ENCODE measurements around the gene AGAP3.

The AGAP3 gene

GRCh38 chr7:151114151-151115090, 28.1 kb downstream of the AGAP3 start:
- H3K36me3 ChIP-seq (ENCODE audit: control insufficient read depth in 2 of 2, insufficient read depth in 2 of 2, low read length in 2 of 2) = peaks cover 11 to 15% of the 10 kb centered on the region in 2 donors
- H3K27me3 ChIP-seq (ENCODE audit: control insufficient read depth in 1 of 2, insufficient read depth in 2 of 2, low read length in 2 of 2) = no peaks in the 10 kb centered on the region
- H3K4me3 ChIP-seq (ENCODE audit: low read length in 2 of 2) = peak overlapping the region in 1 of 2 donors; percentile 47
- no peak overlapping the region for H3K9ac ChIP-seq (ENCODE audit: low read length in 2 of 2)
- no peak overlapping the region for H3K27ac ChIP-seq (ENCODE audit: low read length)
- no peaks in the 10 kb centered on the region for H3K9me3 ChIP-seq (ENCODE audit: control insufficient read depth in 2 of 2, low read length in 2 of 2)
- peaks cover 33% of the 10 kb centered on the region for H3K4me1 ChIP-seq (ENCODE audit: control insufficient read depth, insufficient read depth, low read length)

DNA sequence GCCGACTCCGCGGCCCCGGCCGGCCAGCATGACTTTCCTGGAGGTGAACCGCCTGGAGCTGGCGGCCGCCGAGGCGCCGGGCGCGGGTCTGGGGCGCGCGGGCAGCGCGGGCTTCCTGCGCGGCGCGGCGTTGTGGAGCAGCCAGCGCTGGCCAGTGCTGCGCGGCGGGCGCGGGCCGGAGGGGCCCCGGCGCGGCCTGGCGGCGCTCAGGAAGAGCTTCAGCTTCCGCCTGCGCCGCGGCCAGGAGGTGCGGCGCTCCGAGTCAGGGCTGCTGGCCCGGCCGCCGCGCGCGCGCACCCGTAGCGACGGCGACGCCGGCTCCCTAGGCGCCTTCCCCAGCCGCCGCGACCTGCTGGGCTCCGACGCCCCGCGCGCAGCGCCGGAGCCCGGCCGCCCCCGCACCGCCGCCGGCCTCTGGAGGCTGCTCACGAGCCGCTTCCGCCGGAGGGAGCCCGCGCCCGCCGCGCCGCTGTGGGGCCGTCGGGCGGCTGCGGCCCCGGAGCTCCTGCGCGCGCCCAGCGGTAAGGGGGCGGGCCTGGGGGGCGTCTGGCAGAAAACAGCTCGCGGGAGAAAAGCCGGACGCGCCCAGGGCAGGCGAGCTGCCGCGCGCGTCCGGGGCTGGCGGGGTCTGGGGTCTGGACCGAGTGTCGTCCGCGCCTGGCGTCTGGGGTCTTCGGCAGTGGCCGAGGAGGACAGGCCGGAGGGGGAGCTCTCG, 29.0 kb downstream of the AGAP3 start:
- H3K4me3 ChIP-seq (ENCODE audit: low read length in 2 of 2) = peak overlapping the region in 1 of 2 donors; percentile 47

GRCh38 chr7:151115836-151116418, 29.7 kb downstream of the AGAP3 start:
- Histone ChIP-seq H3K4me1 (ENCODE audit: control insufficient read depth, insufficient read depth, low read length) (peaks cover 18% of the 10 kb centered on the region), H3K9ac (ENCODE audit: low read length in 2 of 2) (no peak overlapping the region), H3K4me3 (ENCODE audit: low read length in 2 of 2) (peak overlapping the region in 1 of 2 donors; percentile 47), H3K36me3 (ENCODE audit: control insufficient read depth in 2 of 2, insufficient read depth in 2 of 2, low read length in 2 of 2) (peaks cover 11 to 25% of the 10 kb centered on the region in 2 donors), H3K9me3 (ENCODE audit: control insufficient read depth in 2 of 2, low read length in 2 of 2) (no peaks in the 10 kb centered on the region), H3K27me3 (ENCODE audit: control insufficient read depth in 1 of 2, insufficient read depth in 2 of 2, low read length in 2 of 2) (no peaks in the 10 kb centered on the region), H3K27ac (ENCODE audit: low read length) (no peak overlapping the region)

More for the DNA sequence above, 29.0 kb downstream of the AGAP3 start:
- Histone ChIP-seq H3K27ac (ENCODE audit: low read length) (no peak overlapping the region), H3K36me3 (ENCODE audit: control insufficient read depth in 2 of 2, insufficient read depth in 2 of 2, low read length in 2 of 2) (peaks cover 11 to 19% of the 10 kb centered on the region in 2 donors), H3K4me1 (ENCODE audit: control insufficient read depth, insufficient read depth, low read length) (peaks cover 25% of the 10 kb centered on the region), H3K9ac (ENCODE audit: low read length in 2 of 2) (no peak overlapping the region), H3K27me3 (ENCODE audit: control insufficient read depth in 1 of 2, insufficient read depth in 2 of 2, low read length in 2 of 2) (no peaks in the 10 kb centered on the region), H3K9me3 (ENCODE audit: control insufficient read depth in 2 of 2, low read length in 2 of 2) (no peaks in the 10 kb centered on the region)

DNA sequence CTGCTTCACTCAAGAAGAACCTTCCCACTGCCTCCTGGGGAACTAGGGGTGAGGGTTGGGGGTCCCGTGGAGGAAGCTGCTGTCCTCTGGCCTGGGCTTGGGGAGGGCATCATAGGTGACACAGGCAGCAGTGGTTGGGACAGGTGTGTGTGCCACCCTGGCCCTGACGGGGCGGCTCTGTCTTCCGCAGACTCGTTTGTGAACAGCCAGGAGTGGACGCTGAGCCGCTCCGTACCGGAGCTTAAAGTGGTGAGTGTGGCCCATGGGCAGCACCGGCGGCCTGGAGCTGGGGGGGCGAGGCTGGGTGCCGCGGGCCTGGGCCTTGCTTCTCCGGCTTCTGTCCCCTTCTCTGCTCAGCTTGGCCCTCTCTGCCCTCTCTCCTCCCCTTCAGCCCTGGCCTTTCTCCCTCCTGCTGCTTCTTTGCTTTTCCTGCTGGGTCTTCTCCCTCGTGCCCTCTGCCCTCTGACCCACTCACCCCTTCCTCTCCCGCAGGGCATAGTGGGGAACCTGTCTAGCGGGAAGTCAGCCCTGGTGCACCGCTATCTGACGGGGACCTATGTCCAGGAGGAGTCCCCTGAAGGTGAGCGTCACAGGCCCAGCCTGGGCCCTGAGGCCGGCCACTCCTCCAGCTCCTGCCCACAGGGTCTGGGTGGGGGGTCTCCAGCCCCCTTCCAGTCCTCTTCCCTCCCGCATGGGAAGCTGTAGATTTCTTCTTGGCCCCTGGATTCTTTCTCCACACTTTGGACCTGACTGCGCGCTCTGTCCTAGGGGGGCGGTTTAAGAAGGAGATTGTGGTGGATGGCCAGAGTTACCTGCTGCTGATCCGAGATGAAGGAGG, 30.5 kb downstream of the AGAP3 start:
- Histone ChIP-seq H3K36me3 (ENCODE audit: control insufficient read depth in 2 of 2, insufficient read depth in 2 of 2, low read length in 2 of 2) (peaks cover 11 to 34% of the 10 kb centered on the region in 2 donors), H3K9ac (ENCODE audit: low read length in 2 of 2) (no peak overlapping the region), H3K9me3 (ENCODE audit: control insufficient read depth in 2 of 2, low read length in 2 of 2) (no peaks in the 10 kb centered on the region), H3K4me1 (ENCODE audit: control insufficient read depth, insufficient read depth, low read length) (peaks cover 15% of the 10 kb centered on the region), H3K4me3 (ENCODE audit: low read length in 2 of 2) (no peak overlapping the region), H3K27me3 (ENCODE audit: control insufficient read depth in 1 of 2, insufficient read depth in 2 of 2, low read length in 2 of 2) (no peaks in the 10 kb centered on the region), H3K27ac (ENCODE audit: low read length) (no peak overlapping the region)

GRCh38 chr7:151117565-151117964, 31.3 kb downstream of the AGAP3 start:
- H3K27me3 ChIP-seq (ENCODE audit: control insufficient read depth in 1 of 2, insufficient read depth in 2 of 2, low read length in 2 of 2) = no peaks in the 10 kb centered on the region
- H3K36me3 ChIP-seq (ENCODE audit: control insufficient read depth in 2 of 2, insufficient read depth in 2 of 2, low read length in 2 of 2) = peaks cover 11 to 34% of the 10 kb centered on the region in 2 donors
- peaks cover 15% of the 10 kb centered on the region for H3K4me1 ChIP-seq (ENCODE audit: control insufficient read depth, insufficient read depth, low read length)
- H3K9me3 ChIP-seq (ENCODE audit: control insufficient read depth in 2 of 2, low read length in 2 of 2) = no peaks in the 10 kb centered on the region
- no peak overlapping the region for H3K9ac ChIP-seq (ENCODE audit: low read length in 2 of 2)
- no peak overlapping the region for H3K4me3 ChIP-seq (ENCODE audit: low read length in 2 of 2)
- H3K27ac ChIP-seq (ENCODE audit: low read length) = no peak overlapping the region

GRCh38 chr7:151118108-151119054, 32.1 kb downstream of the AGAP3 start:
- Histone ChIP-seq H3K9me3 (ENCODE audit: control insufficient read depth in 2 of 2, low read length in 2 of 2) (no peaks in the 10 kb centered on the region), H3K27me3 (ENCODE audit: control insufficient read depth in 1 of 2, insufficient read depth in 2 of 2, low read length in 2 of 2) (no peaks in the 10 kb centered on the region), H3K9ac (ENCODE audit: low read length in 2 of 2) (no peak overlapping the region), H3K4me1 (ENCODE audit: control insufficient read depth, insufficient read depth, low read length) (peaks cover 12% of the 10 kb centered on the region), H3K4me3 (ENCODE audit: low read length in 2 of 2) (no peak overlapping the region), H3K27ac (ENCODE audit: low read length) (no peak overlapping the region), H3K36me3 (ENCODE audit: control insufficient read depth in 2 of 2, insufficient read depth in 2 of 2, low read length in 2 of 2) (peaks cover 11 to 36% of the 10 kb centered on the region in 2 donors)

DNA sequence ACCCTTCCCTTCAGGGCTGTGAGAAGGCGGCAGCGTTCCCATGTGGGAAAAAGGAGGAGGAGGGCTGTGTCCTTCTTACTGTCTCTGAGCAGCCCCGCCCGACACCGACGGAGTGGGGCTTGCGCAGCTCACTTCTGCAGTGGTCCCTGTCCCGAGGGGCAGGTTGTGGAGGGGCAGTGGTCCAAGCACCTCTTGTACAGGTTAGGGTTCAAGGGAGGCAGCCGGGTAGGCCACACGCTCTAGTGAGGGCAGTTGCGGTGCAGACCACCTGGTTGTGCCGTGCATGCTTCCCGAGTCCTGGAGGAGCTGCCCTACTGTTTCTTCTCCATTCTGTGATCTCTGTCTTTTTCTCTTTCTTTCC, 32.8 kb downstream of the AGAP3 start:
- Histone ChIP-seq H3K4me3 (ENCODE audit: low read length in 2 of 2) (no peak overlapping the region), H3K9me3 (ENCODE audit: control insufficient read depth in 2 of 2, low read length in 2 of 2) (no peaks in the 10 kb centered on the region), H3K36me3 (ENCODE audit: control insufficient read depth in 2 of 2, insufficient read depth in 2 of 2, low read length in 2 of 2) (peaks cover 11 to 40% of the 10 kb centered on the region in 2 donors), H3K9ac (ENCODE audit: low read length in 2 of 2) (no peak overlapping the region), H3K4me1 (ENCODE audit: control insufficient read depth, insufficient read depth, low read length) (peaks cover 13% of the 10 kb centered on the region), H3K27ac (ENCODE audit: low read length) (no peak overlapping the region), H3K27me3 (ENCODE audit: control insufficient read depth in 1 of 2, insufficient read depth in 2 of 2, low read length in 2 of 2) (no peaks in the 10 kb centered on the region)

DNA sequence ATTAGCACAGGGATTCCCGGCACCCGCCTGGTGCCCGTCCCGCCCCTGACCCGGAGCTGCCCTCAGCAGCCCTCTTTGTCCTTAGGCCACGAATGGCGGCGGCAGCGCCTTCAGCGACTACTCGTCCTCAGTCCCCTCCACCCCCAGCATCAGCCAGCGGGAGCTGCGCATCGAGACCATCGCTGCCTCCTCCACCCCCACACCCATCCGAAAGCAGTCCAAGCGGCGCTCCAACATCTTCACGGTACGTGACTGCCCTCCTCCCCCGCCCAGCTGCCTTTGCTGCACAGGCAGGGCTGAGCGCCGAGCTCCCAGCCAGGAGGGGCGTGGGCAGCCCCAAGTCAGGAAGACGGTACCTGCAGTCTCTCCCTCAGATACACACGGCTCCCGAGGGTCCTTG, 33.6 kb downstream of the AGAP3 start:
- peaks cover 13% of the 10 kb centered on the region for H3K4me1 ChIP-seq (ENCODE audit: control insufficient read depth, insufficient read depth, low read length)
- peaks cover 14 to 46% of the 10 kb centered on the region in 2 donors for H3K36me3 ChIP-seq (ENCODE audit: control insufficient read depth in 2 of 2, insufficient read depth in 2 of 2, low read length in 2 of 2)
- no peak overlapping the region for H3K9ac ChIP-seq (ENCODE audit: low read length in 2 of 2)
- H3K27me3 ChIP-seq (ENCODE audit: control insufficient read depth in 1 of 2, insufficient read depth in 2 of 2, low read length in 2 of 2) = no peaks in the 10 kb centered on the region
- H3K27ac ChIP-seq (ENCODE audit: low read length) = no peak overlapping the region
- no peaks in the 10 kb centered on the region for H3K9me3 ChIP-seq (ENCODE audit: control insufficient read depth in 2 of 2, low read length in 2 of 2)
- no peak overlapping the region for H3K4me3 ChIP-seq (ENCODE audit: low read length in 2 of 2)

GRCh38 chr7:151120896-151121295, 34.6 kb downstream of the AGAP3 start:
- Histone ChIP-seq H3K9ac (ENCODE audit: low read length in 2 of 2) (no peak overlapping the region), H3K27me3 (ENCODE audit: control insufficient read depth in 1 of 2, insufficient read depth in 2 of 2, low read length in 2 of 2) (peaks cover 0 to 2% of the 10 kb centered on the region in 2 donors), H3K4me3 (ENCODE audit: low read length in 2 of 2) (no peak overlapping the region), H3K9me3 (ENCODE audit: control insufficient read depth in 2 of 2, low read length in 2 of 2) (no peaks in the 10 kb centered on the region), H3K4me1 (ENCODE audit: control insufficient read depth, insufficient read depth, low read length) (peaks cover 17% of the 10 kb centered on the region), H3K36me3 (ENCODE audit: control insufficient read depth in 2 of 2, insufficient read depth in 2 of 2, low read length in 2 of 2) (peaks cover 16 to 47% of the 10 kb centered on the region in 2 donors), H3K27ac (ENCODE audit: low read length) (no peak overlapping the region)

All from stomach smooth muscle (tissue), 2 donors.